ENCODE results near the gene DENND1B. TPM values are rescaled to one million over a fixed set of nuclear protein-coding genes. Genes with fewer than 3 reads are reported as not detected.

The DENND1B gene
- total RNA-seq, 4 donors from 2014 or later = 9.0 to 40.2 (median 10.8) TPM

DNA sequence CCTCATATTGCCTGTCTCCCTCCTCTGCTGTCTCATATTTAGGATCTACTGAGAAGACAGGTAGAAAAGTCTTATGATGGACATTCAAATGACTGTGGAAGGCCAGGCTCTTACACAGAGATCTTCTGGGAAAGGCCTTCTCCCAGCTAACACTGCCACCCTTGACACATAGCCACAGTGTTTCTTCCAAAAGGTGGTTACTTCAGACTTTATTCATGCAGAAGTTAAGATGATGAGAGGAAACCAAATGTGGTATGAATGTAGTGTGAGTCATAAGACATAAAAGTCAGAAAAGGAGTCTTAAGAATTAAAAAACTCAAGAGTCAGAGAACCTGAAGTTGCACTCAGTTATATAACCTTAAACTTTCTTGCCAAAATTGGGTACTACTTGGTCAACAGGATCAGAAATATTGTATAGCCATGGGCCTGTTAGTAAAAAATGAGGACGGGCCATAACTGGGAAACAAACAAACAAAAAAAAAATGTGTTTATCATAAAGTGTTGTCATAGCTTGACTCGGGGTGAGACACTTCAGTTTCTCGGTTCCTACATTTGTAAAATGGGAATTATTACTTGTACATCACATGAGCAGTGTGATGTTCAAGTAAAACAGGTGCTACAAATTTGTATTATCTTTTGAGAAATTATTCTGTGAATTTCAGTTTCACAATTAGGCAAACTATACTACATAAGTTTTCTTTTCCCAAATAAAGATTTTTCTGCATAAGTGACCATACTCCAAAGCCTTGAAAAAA is 1.2 kb upstream of the DENND1B start:
- Histone ChIP-seq H3K27ac (peak overlapping the region; percentile 80 to 93 (median 91)), H3K4me3 (no peak overlapping the region), H3K9me3 (peaks cover 0 to 4% (median 0%) of the 10 kb centered on the region in 4 donors), H3K4me1 (peaks cover 0 to 28% (median 14%) of the 10 kb centered on the region in 4 donors), H3K36me3 (no peaks in the 10 kb centered on the region), H3K27me3 (no peaks in the 10 kb centered on the region)
- no peak for DNase-seq (ENCODE audit: low spot score in 2 of 2)
- WGBS, 2 donors = 64 to 74% methylated on average over 3 of the region's 3 CpGs
- TF ChIP-seq, protein P1, sequence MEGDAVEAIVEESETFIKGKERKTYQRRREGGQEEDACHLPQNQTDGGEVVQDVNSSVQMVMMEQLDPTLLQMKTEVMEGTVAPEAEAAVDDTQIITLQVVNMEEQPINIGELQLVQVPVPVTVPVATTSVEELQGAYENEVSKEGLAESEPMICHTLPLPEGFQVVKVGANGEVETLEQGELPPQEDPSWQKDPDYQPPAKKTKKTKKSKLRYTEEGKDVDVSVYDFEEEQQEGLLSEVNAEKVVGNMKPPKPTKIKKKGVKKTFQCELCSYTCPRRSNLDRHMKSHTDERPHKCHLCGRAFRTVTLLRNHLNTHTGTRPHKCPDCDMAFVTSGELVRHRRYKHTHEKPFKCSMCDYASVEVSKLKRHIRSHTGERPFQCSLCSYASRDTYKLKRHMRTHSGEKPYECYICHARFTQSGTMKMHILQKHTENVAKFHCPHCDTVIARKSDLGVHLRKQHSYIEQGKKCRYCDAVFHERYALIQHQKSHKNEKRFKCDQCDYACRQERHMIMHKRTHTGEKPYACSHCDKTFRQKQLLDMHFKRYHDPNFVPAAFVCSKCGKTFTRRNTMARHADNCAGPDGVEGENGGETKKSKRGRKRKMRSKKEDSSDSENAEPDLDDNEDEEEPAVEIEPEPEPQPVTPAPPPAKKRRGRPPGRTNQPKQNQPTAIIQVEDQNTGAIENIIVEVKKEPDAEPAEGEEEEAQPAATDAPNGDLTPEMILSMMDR (IDR thresholded peaks at IDR 0.05) = no peak
- TF ChIP-seq EP300 (IDR thresholded peaks at IDR 0.05) (no peak), POLR2A (IDR thresholded peaks at IDR 0.05) (no peak)

DNA sequence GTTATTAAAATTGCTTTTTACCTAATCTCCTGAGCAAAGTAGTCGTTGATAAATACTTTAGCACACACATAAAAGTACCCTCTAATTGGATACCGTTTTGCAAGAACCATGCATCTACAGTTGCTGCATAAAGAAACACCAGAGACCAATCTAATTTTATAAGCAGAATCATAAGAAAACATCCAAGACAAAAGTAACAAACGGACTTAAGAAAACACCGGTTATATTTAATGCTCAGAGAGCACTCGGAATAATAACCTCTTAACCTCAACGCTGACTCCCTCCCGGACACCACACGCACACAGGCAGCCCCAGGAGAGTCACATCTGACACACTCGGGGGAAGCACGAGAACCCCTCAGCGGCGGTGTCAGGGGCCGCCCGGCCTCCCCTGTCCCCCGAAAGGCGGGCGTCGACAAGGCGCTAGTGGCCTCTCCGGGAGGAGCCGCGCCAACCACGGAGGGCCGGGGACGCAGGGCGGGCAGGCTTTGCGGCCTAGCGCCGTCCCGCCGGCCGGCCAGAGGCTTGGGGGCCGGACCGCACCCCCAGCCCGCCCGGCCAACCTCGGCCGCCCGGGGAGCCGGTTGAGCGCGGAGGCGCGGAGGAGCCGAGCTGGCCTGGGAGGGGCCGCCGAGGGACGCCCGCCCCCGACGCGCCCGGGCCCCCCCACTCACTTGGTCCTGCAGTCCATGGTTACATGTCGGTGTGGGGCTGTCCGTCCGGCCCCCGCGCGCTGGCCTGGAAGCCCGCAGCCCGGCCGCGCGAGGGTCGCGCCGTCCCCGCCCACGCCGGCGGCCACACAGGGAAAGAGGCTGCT is 606 bp downstream of the DENND1B start:
- H3K27ac ChIP-seq = peak overlapping the region; percentile 80 to 93 (median 91)
- TF ChIP-seq EP300 (IDR thresholded peaks at IDR 0.05) (no peak), POLR2A (IDR thresholded peaks at IDR 0.05) (no peak)
- TF ChIP-seq, protein P1 (IDR thresholded peaks at IDR 0.05) = no peak
- peak overlapping the region; percentile 67 to 84 (median 78) for H3K4me3 ChIP-seq
- no peak for DNase-seq (ENCODE audit: low spot score in 2 of 2)
- H3K36me3 ChIP-seq = no peaks in the 10 kb centered on the region
- peaks cover 0 to under 1% (median 0%) of the 10 kb centered on the region in 4 donors for H3K9me3 ChIP-seq
- peaks cover 0 to 28% (median 14%) of the 10 kb centered on the region in 4 donors for H3K4me1 ChIP-seq
- H3K27me3 ChIP-seq = no peaks in the 10 kb centered on the region
- 1 to 2% methylated on average over 8 to 32 of the region's 71 CpGs for WGBS, 2 donors

DNA sequence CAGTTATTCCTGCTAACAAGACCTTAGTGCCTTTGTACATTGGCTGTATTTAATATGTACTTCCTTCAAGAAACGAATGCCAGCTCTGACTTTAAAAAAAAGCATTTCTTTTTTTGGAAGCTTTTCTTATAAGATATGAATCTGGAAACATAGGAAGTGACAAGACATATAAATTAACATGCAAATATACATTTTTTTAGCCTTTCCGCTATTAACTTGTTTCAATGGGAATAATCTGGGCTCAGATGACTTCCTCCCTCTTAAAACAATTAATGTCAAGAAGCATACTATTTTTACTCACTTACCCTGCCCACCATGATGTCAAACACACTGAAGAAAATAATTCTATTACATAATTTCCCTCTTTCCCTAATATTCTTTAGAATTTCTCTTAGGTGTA is 1.4 kb downstream of the DENND1B start:
- peaks cover 0 to 28% (median 14%) of the 10 kb centered on the region in 4 donors for H3K4me1 ChIP-seq
- no peak for DNase-seq (ENCODE audit: low spot score in 2 of 2)
- no peaks in the 10 kb centered on the region for H3K27me3 ChIP-seq
- no peak for TF ChIP-seq POLR2A (IDR thresholded peaks at IDR 0.05)
- TF ChIP-seq, protein P1 (IDR thresholded peaks at IDR 0.05) = no peak
- no peak for TF ChIP-seq EP300 (IDR thresholded peaks at IDR 0.05)
- peak overlapping the region in 1 of 4 donors; percentile 93 for H3K27ac ChIP-seq
- peak overlapping the region in 2 of 4 donors; percentile 73 to 84 for H3K4me3 ChIP-seq
- WGBS, 2 donors = 33 to 34% methylated on average over 2 of the region's 2 CpGs
- H3K9me3 ChIP-seq = no peaks in the 10 kb centered on the region
- no peaks in the 10 kb centered on the region for H3K36me3 ChIP-seq

DNA sequence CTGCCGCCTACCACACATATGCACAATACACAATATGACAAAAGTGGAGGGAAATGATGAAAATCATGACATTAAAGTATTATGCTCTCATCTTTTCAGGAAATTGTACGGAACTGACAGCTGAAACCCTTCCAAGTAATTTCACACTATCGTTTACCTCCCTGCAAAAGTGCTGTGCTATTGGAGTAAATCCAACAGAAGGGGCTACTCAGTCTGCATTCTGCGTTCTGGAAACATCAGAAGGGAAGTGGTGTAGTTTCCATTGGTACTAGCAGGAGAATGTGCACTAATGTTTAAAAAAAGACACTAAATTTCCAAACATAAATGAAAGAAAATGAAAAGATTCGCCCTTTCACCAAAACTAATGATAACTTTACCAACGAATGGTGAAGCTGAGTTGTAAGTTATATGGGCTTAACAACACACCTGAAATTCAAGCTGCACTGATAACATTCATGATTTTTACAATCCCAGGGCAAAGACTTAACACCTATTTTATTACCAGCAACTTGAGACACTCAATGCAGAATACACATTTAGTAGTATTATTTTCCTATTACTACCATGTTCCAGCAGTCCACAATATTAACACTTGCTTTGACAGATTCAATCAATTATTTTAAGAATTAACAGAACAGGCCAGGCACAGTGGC is 3.2 kb downstream of the DENND1B start:
- WGBS, 2 donors = 83 to 86% methylated on average over 6 of the region's 6 CpGs

More for the DNA sequence above, 3.2 kb downstream of the DENND1B start:
- Histone ChIP-seq H3K4me1 (peaks cover 0 to 28% (median 14%) of the 10 kb centered on the region in 4 donors), H3K27me3 (no peaks in the 10 kb centered on the region), H3K9me3 (no peaks in the 10 kb centered on the region), H3K4me3 (no peak overlapping the region), H3K27ac (no peak overlapping the region), H3K36me3 (no peaks in the 10 kb centered on the region)
- no peak for TF ChIP-seq POLR2A (IDR thresholded peaks at IDR 0.05)
- no peak for TF ChIP-seq EP300 (IDR thresholded peaks at IDR 0.05)
- TF ChIP-seq, protein P1 (IDR thresholded peaks at IDR 0.05) = no peak
- no peak for DNase-seq (ENCODE audit: low spot score in 2 of 2)
